ENCODE measurements around the gene NATD1.

NATD1 gene

DNA sequence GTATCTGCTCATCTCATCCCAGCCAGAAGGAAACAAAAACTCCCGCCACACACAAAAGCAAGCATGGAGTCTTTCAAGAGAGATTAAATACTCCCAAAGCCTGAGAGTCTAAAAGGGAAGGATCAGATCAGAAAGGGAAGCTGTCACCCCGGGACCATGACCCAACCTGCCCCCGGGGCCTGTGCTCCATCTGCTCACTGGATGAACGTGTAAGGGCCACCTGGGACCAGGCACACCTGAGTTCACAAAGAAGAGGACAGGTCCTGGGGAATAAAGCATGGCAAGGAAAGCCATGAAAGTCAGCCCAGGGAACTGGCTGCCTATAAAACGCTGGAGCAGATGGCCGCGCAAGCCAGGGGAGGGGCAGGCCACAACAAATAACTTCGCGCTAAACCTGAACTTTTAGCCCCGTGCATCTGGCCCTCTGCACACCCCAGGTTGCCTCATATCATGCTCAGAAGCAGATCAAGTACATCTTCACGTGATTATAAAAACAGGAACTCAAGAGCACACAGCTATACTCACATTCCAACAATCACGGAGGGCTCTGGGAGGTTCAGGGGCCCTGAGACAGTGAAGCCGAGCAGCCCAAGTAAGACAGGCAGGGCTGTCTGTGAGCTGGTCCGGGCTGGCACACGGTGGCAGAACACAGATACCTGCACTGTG is 42.7 kb downstream of the NATD1 start:
- peaks cover 6 to 34% (median 28%) of the 10 kb centered on the region in 4 experiments for H3K36me3 ChIP-seq (ENCODE audit: control insufficient read depth in 4 of 4, insufficient read depth in 4 of 4, low read length in 3 of 4)
- H3K27ac ChIP-seq (ENCODE audit: insufficient read depth in 1 of 2, low read depth in 1 of 2, low read length in 2 of 2, poor library complexity in 1 of 2, severe bottlenecking in 2 of 2): peak overlapping the region in 1 of 2 experiments; percentile 43
- 77% methylated on average over 11 of the region's 15 CpGs for WGBS (ENCODE audit: insufficient coverage)
- no peaks in the 10 kb centered on the region for H3K9me3 ChIP-seq (ENCODE audit: control extremely low read depth in 1 of 5, control insufficient read depth in 4 of 5, insufficient read depth in 2 of 5, low read depth in 1 of 5, low read length in 4 of 5)
- ChIA-PET CTCF (interaction anchor here (0.8 to 1.9 kb wide), 4 partner anchors 25 to 115 kb away, joined by 3 to 5 read pairs (median 4); no protein-coding TSS in a partner anchor), POLR2A (no interaction called here)
- no peak overlapping the region for H3K4me3 ChIP-seq (ENCODE audit: control insufficient read depth in 1 of 7, extremely low read depth in 1 of 7, insufficient read depth in 4 of 7, low read depth in 2 of 7, low read length in 6 of 7)
- no peaks in the 10 kb centered on the region for H3K27me3 ChIP-seq (replicated peaks in 2 of 5; ENCODE audit: control insufficient read depth in 4 of 5, insufficient read depth in 5 of 5, low read length in 4 of 5)
- H3K4me1 ChIP-seq (ENCODE audit: control extremely low read depth in 1 of 4, control insufficient read depth in 4 of 4, insufficient read depth in 4 of 4, low read length in 3 of 4): peaks cover 13 to 43% (median 36%) of the 10 kb centered on the region in 4 experiments
- DNase-seq: peak in 2 of 3 donors; percentile 53 to 69

DNA sequence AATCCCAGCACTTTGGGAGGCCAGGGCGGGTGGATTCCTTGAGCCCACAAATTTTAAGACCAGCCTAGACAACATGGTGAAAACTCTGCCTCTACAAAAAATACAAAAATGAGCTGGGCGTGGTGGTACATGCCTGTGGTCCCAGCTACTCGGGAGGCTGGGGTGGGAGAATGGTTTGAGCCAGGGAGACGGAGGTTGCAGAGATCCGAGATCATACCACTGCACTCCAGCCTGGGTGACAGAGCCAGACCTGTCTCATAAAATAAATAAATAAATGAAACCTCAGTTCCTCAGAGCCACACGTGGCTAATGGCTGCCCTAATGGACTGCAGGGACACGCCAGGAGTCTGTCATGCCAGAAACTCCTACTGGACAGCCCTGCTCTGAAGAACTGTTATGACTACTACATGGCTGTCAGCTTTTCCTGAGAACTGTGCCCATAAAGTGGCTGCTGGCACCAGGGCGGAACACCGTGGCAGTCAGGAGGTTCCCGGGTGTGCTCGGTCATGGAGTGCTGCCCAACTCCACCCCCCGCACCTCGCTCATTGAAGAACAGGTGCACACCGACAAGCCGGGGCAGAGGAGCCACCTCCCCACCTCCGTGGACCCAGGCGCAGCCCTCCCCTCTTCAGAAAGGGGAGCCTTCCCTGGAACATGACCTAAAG is 43.6 kb downstream of the NATD1 start:
- H3K9me3 ChIP-seq (ENCODE audit: control extremely low read depth in 1 of 5, control insufficient read depth in 4 of 5, insufficient read depth in 2 of 5, low read depth in 1 of 5, low read length in 4 of 5): no peaks in the 10 kb centered on the region
- ChIA-PET POLR2A (no interaction called here), CTCF (interaction anchor here (1.9 kb wide), 1 partner anchor 80 kb away, joined by 5 read pairs; no protein-coding TSS in a partner anchor)
- no peaks in the 10 kb centered on the region for H3K27me3 ChIP-seq (replicated peaks in 2 of 5; ENCODE audit: control insufficient read depth in 4 of 5, insufficient read depth in 5 of 5, low read length in 4 of 5)
- H3K4me3 ChIP-seq (ENCODE audit: control insufficient read depth in 1 of 7, extremely low read depth in 1 of 7, insufficient read depth in 4 of 7, low read depth in 2 of 7, low read length in 6 of 7): no peak overlapping the region
- H3K36me3 ChIP-seq (ENCODE audit: control insufficient read depth in 4 of 4, insufficient read depth in 4 of 4, low read length in 3 of 4): peaks cover 6 to 40% (median 29%) of the 10 kb centered on the region in 4 experiments
- H3K27ac ChIP-seq (ENCODE audit: insufficient read depth in 1 of 2, low read depth in 1 of 2, low read length in 2 of 2, poor library complexity in 1 of 2, severe bottlenecking in 2 of 2): peak overlapping the region in 1 of 2 experiments; percentile 43
- DNase-seq: no peak
- WGBS (ENCODE audit: insufficient coverage): 97% methylated on average over 12 of the region's 17 CpGs
- peaks cover 10 to 34% (median 27%) of the 10 kb centered on the region in 4 experiments for H3K4me1 ChIP-seq (ENCODE audit: control extremely low read depth in 1 of 4, control insufficient read depth in 4 of 4, insufficient read depth in 4 of 4, low read length in 3 of 4)

DNA sequence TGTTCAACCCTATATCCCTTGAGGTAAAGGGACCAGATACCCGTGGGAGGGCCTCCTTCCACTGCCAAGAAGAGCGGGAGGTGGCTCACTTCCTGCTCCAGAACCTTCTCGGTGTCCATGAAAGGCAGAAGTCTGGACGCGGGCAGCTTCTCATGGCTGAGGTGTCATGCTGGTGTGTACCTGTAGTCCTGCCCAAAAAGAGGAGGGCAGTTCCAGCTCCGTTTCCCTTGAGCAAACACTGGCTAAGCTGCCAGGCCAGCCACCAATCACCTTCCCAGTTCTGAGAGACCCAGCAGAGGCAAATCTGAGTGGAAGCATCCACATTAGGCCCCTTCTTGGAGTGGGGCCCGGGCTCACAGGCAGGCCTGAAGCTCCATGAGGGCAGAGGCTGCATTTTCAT is 44.9 kb downstream of the NATD1 start:
- H3K27me3 ChIP-seq (replicated peaks in 2 of 5; ENCODE audit: control insufficient read depth in 4 of 5, insufficient read depth in 5 of 5, low read length in 4 of 5): no peaks in the 10 kb centered on the region
- CTCF ChIA-PET: interaction anchor here (1.0 kb wide), 1 partner anchor 23 kb away, joined by 3 read pairs; no protein-coding TSS in a partner anchor
- H3K36me3 ChIP-seq (ENCODE audit: control insufficient read depth in 4 of 4, insufficient read depth in 4 of 4, low read length in 3 of 4): peaks cover 6 to 40% (median 29%) of the 10 kb centered on the region in 4 experiments
- no peak overlapping the region for H3K27ac ChIP-seq (ENCODE audit: insufficient read depth in 1 of 2, low read depth in 1 of 2, low read length in 2 of 2, poor library complexity in 1 of 2, severe bottlenecking in 2 of 2)
- POLR2A ChIA-PET: interaction anchor here (0.6 kb wide), 1 partner anchor 18 kb away, joined by 5 read pairs; no protein-coding TSS in a partner anchor
- peaks cover 10 to 32% (median 25%) of the 10 kb centered on the region in 4 experiments for H3K4me1 ChIP-seq (ENCODE audit: control extremely low read depth in 1 of 4, control insufficient read depth in 4 of 4, insufficient read depth in 4 of 4, low read length in 3 of 4)
- H3K9me3 ChIP-seq (ENCODE audit: control extremely low read depth in 1 of 5, control insufficient read depth in 4 of 5, insufficient read depth in 2 of 5, low read depth in 1 of 5, low read length in 4 of 5): no peaks in the 10 kb centered on the region
- no peak for DNase-seq
- 100% methylated on average over 6 of the region's 7 CpGs for WGBS (ENCODE audit: insufficient coverage)
- no peak overlapping the region for H3K4me3 ChIP-seq (ENCODE audit: control insufficient read depth in 1 of 7, extremely low read depth in 1 of 7, insufficient read depth in 4 of 7, low read depth in 2 of 7, low read length in 6 of 7)

DNA sequence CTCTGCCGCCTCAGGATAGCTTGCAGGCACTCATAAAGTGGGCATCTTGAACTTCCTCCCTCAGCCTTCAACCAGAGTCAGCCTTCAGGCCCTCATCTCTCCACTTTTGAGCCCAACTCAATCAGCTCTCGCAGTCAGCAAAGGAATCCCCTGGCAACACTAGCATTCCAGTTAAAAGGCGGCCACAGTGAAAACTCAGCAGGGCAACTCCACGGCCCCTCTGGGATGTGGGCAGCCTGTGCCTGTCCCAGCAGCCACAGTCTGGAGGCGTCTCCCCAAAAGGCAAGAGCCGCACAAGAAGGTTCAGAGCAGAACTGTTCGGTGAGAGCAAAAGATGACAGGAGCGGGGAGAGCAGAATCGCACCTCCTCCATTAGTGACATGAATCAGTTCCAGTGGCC is 48.3 kb downstream of the NATD1 start:
- Histone ChIP-seq H3K27me3 (replicated peaks in 2 of 5; ENCODE audit: control insufficient read depth in 4 of 5, insufficient read depth in 5 of 5, low read length in 4 of 5) (no peaks in the 10 kb centered on the region), H3K36me3 (ENCODE audit: control insufficient read depth in 4 of 4, insufficient read depth in 4 of 4, low read length in 3 of 4) (peaks cover 6 to 52% (median 40%) of the 10 kb centered on the region in 4 experiments), H3K27ac (ENCODE audit: insufficient read depth in 1 of 2, low read depth in 1 of 2, low read length in 2 of 2, poor library complexity in 1 of 2, severe bottlenecking in 2 of 2) (no peak overlapping the region), H3K4me3 (ENCODE audit: control insufficient read depth in 1 of 7, extremely low read depth in 1 of 7, insufficient read depth in 4 of 7, low read depth in 2 of 7, low read length in 6 of 7) (no peak overlapping the region), H3K4me1 (ENCODE audit: control extremely low read depth in 1 of 4, control insufficient read depth in 4 of 4, insufficient read depth in 4 of 4, low read length in 3 of 4) (peaks cover 0 to 1% (median 0%) of the 10 kb centered on the region in 4 experiments), H3K9me3 (ENCODE audit: control extremely low read depth in 1 of 5, control insufficient read depth in 4 of 5, insufficient read depth in 2 of 5, low read depth in 1 of 5, low read length in 4 of 5) (no peaks in the 10 kb centered on the region)
- no peak for DNase-seq
- CTCF ChIA-PET: interaction anchor here (1.5 kb wide), 1 partner anchor 86 kb away, joined by 3 read pairs; no protein-coding TSS in a partner anchor
- 96% methylated on average over 4 of the region's 9 CpGs for WGBS (ENCODE audit: insufficient coverage)
- POLR2A ChIA-PET: interaction anchor here (0.7 kb wide), 1 partner anchor 8 kb away, joined by 3 read pairs; no protein-coding TSS in a partner anchor

DNA sequence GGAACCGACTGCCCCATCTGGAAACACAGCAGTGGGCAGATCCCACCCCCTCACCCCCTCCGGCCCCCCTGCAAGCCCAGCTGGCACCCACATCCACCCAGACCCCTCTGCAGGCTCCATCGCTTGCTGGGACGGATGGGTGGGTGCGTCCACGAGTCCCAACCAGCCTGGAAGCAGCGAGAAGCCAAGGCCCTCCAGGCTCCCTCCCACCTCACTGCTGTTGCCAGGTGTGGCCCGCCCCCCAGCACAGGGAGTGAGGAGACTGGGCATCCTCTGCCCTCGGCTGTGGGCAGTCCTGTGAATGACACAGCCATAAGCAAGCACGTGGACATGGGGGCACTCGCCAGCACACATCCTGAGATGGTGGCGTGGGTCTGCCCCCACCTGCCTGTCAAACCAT is 50.7 kb downstream of the NATD1 start:
- no peak overlapping the region for H3K4me3 ChIP-seq (ENCODE audit: control insufficient read depth in 1 of 7, extremely low read depth in 1 of 7, insufficient read depth in 4 of 7, low read depth in 2 of 7, low read length in 6 of 7)
- no peak for DNase-seq
- no peaks in the 10 kb centered on the region for H3K27me3 ChIP-seq (replicated peaks in 2 of 5; ENCODE audit: control insufficient read depth in 4 of 5, insufficient read depth in 5 of 5, low read length in 4 of 5)
- POLR2A ChIA-PET: no interaction called here
- peaks cover 2 to 55% (median 35%) of the 10 kb centered on the region in 4 experiments for H3K36me3 ChIP-seq (ENCODE audit: control insufficient read depth in 4 of 4, insufficient read depth in 4 of 4, low read length in 3 of 4)
- H3K27ac ChIP-seq (ENCODE audit: insufficient read depth in 1 of 2, low read depth in 1 of 2, low read length in 2 of 2, poor library complexity in 1 of 2, severe bottlenecking in 2 of 2): no peak overlapping the region
- CTCF ChIA-PET: interaction anchor here (1.4 kb wide), 1 partner anchor 74 kb away, joined by 3 read pairs; no protein-coding TSS in a partner anchor
- H3K9me3 ChIP-seq (ENCODE audit: control extremely low read depth in 1 of 5, control insufficient read depth in 4 of 5, insufficient read depth in 2 of 5, low read depth in 1 of 5, low read length in 4 of 5): no peaks in the 10 kb centered on the region
- WGBS (ENCODE audit: insufficient coverage): 97% methylated on average over 10 of the region's 12 CpGs
- peaks cover 0 to 3% (median 0%) of the 10 kb centered on the region in 4 experiments for H3K4me1 ChIP-seq (ENCODE audit: control extremely low read depth in 1 of 4, control insufficient read depth in 4 of 4, insufficient read depth in 4 of 4, low read length in 3 of 4)

DNA sequence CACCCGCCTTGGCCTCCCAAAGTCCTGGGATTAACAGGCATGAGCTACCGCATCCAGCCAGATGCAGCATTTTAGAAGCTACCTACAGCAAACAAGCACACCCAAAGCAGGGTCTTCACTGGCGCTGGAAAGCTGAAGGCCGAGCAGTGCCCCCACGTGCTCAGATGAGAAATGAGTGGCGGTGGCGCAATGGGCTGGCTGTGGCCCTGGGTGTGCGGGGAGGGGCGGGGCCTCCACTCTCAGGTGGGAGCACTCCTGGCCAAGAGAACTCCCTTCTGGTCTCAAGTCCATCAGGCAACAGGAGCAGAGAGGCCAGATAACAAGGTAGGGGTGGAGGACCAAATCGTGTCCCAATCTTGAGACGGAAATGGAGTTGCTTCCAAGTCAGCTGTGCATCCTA is 51.3 kb downstream of the NATD1 start:
- ChIA-PET CTCF (interaction anchor here (0.8 to 1.8 kb wide), 4 partner anchors 10 to 73 kb away, joined by 3 to 5 read pairs (median 3); no protein-coding TSS in a partner anchor), POLR2A (no interaction called here)
- no peak for DNase-seq
- Histone ChIP-seq H3K9me3 (ENCODE audit: control extremely low read depth in 1 of 5, control insufficient read depth in 4 of 5, insufficient read depth in 2 of 5, low read depth in 1 of 5, low read length in 4 of 5) (no peaks in the 10 kb centered on the region), H3K27ac (ENCODE audit: insufficient read depth in 1 of 2, low read depth in 1 of 2, low read length in 2 of 2, poor library complexity in 1 of 2, severe bottlenecking in 2 of 2) (no peak overlapping the region), H3K4me1 (ENCODE audit: control extremely low read depth in 1 of 4, control insufficient read depth in 4 of 4, insufficient read depth in 4 of 4, low read length in 3 of 4) (peaks cover 0 to 3% (median 0%) of the 10 kb centered on the region in 4 experiments), H3K27me3 (replicated peaks in 2 of 5; ENCODE audit: control insufficient read depth in 4 of 5, insufficient read depth in 5 of 5, low read length in 4 of 5) (no peaks in the 10 kb centered on the region), H3K36me3 (ENCODE audit: control insufficient read depth in 4 of 4, insufficient read depth in 4 of 4, low read length in 3 of 4) (peaks cover 2 to 57% (median 40%) of the 10 kb centered on the region in 4 experiments), H3K4me3 (ENCODE audit: control insufficient read depth in 1 of 7, extremely low read depth in 1 of 7, insufficient read depth in 4 of 7, low read depth in 2 of 7, low read length in 6 of 7) (no peak overlapping the region)
- 100% methylated on average over 9 of the region's 11 CpGs for WGBS (ENCODE audit: insufficient coverage)

DNA sequence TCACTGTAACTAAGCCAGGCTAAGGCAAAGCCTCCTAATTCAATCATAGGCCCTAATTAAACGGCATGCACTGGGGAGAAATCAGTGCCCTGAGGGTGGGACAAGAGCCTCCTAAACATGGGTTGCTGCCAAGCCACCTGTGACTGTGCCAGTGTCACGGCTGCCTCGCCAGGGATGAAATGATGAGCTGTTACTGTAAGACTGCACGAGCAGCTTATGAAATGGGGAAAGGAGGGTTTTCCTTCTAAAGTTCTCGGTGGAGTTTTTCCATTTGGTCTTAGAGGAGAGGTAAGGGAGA is 52.0 kb downstream of the NATD1 start:
- 98% methylated on average over 4 of the region's 5 CpGs for WGBS (ENCODE audit: insufficient coverage)
- Histone ChIP-seq H3K27ac (ENCODE audit: insufficient read depth in 1 of 2, low read depth in 1 of 2, low read length in 2 of 2, poor library complexity in 1 of 2, severe bottlenecking in 2 of 2) (no peak overlapping the region), H3K4me1 (ENCODE audit: control extremely low read depth in 1 of 4, control insufficient read depth in 4 of 4, insufficient read depth in 4 of 4, low read length in 3 of 4) (peaks cover 0 to 3% (median 0%) of the 10 kb centered on the region in 4 experiments), H3K36me3 (ENCODE audit: control insufficient read depth in 4 of 4, insufficient read depth in 4 of 4, low read length in 3 of 4) (peaks cover 2 to 58% (median 44%) of the 10 kb centered on the region in 4 experiments), H3K9me3 (ENCODE audit: control extremely low read depth in 1 of 5, control insufficient read depth in 4 of 5, insufficient read depth in 2 of 5, low read depth in 1 of 5, low read length in 4 of 5) (no peaks in the 10 kb centered on the region), H3K4me3 (ENCODE audit: control insufficient read depth in 1 of 7, extremely low read depth in 1 of 7, insufficient read depth in 4 of 7, low read depth in 2 of 7, low read length in 6 of 7) (no peak overlapping the region), H3K27me3 (replicated peaks in 2 of 5; ENCODE audit: control insufficient read depth in 4 of 5, insufficient read depth in 5 of 5, low read length in 4 of 5) (no peaks in the 10 kb centered on the region)
- POLR2A ChIA-PET: no interaction called here
- CTCF ChIA-PET: interaction anchor here (0.8 to 1.8 kb wide), 4 partner anchors 11 to 73 kb away, joined by 3 to 5 read pairs (median 3); no protein-coding TSS in a partner anchor
- DNase-seq: no peak

All from common myeloid progenitor, CD34-positive (primary cell).